Midbrain (tissue), 1 donor: ENCODE data around the gene GRIN3B.

Experiments used
- DNase-seq: peaks from one replicate; lab custom pipeline; 2025; lab: John Stamatoyannopoulos, UW

Gene GRIN3B

GRCh38 chr19:991174-991931 is 8.9 kb upstream of the GRIN3B start:
- DNase-seq: no peak

DNA sequence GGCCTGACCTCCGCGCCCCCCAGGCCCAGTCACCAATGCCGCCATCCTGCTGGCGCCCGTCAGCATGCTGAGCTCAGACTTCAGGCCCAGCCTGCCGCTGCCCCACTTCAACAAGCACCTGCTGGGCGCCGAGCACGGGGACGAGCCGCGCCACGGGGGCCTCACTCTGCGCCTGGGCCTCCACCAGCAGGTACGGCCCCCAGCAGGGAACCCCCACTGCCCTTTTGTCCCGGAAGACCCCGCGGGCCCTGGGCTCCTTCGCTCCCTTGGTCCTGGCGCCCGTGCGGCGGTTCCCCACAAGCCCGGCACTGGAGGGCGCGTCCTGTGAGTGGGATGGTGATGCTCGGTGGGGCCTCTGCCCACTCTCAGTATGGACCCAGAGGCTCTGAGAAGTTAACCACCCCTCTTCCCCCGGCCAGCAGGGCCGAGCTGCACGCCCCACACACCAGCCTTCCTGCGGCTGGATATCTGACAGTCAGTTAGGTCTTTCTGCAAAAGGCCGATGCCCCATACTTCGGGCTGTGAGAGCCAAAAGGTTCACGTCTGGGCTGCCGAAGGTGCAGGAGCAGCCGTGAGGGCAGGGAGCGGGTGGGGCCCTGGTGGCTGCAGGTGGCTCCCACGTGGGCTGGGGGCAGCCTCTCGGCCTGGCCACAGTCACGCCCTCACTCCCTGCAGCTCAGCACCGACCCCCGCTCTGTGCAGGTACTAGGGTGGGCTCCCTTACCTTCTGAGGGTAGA is 8.1 kb upstream of the GRIN3B start:
- DNase-seq: no peak

GRCh38 chr19:992670-993055 is 7.6 kb upstream of the GRIN3B start:
- DNase-seq: no peak

DNA sequence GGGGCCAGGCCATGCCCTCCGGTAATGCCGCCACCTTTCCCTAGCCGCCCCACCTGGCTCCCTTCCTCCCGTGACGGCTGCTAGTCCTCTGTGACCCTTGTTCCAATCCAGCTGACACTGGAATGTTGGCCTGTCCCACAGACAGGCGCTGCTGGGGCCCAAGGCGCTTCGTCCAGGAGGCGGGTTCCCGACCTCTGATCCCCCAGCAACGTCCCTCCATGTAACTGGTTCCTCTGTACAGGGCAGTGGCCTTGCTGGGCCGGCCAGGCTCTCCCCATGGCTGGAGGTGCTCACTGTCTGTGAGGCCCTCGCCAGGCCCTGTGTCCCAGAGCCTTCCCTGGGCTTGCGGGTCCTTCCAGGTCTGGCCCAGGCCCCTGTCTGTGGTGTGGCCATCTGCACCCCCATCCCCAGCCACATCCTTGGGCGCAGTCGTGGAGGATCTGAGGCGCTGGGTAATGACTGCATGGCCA is 6.8 kb upstream of the GRIN3B start:
- no peak for DNase-seq

- DNase-seq: no peak
These were observed 6.3 kb upstream of the GRIN3B start for GRCh38 chr19:993831-994393.

DNA sequence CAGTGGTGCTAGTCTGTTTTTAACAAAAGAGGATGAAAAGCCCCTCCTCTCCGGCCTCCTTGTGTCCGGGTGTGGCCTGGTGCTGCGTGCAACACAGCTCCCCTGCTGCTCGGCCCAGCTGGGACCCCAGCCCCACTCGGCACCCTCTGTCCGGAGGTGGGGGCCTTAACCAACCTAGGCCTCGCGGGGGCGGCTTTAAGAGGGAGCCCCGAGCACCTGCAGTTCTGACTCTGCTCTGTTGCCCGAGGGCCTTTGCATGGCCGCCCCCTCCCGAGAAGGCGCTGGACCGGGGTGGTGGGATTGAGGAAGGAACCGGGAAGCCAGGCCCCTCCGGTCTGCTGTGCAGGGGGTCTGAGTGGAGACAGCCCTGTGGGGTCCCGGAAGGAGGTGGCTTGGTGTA is 5.7 kb upstream of the GRIN3B start:
- no peak for DNase-seq

GRCh38 chr19:995051-995827 is 5.0 kb upstream of the GRIN3B start:
- no peak for DNase-seq

DNA sequence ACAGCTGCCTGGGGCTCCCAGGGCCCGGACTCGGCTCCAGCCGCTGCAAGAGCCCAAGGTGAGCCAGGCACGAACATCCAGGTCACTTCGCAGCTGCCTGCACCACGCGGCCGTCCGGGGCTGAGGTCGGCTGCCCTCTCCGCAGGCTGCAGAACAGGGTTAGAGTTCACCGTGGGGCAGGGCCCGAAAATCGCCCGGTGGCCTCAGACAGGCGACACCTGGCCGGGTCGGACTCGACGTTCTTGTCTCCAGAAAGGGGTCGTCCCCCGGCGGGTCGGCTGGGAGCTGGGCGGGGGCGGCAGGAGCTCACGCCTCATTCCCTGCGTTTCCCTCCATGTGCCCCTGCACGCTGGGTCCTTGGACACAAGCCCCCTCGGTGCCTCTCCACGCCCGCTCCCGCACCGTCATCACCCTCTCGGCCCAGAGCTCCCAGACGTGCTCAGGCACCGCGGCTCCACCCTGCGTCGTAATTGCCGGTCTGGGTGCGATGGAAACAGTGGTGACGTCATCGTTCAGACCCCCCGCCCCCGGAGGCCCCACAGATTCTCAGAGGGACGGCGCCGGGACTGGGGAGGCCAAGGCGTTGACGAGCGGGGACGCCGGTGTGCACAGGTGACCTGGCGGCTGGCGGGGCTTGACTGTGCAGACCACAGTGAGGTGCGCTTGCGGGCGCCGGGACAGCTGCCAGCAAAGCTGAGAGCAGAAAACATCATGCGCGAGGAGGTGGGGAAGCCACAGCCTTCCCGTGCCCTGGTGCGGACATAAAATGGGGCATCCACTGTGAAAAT is 4.0 kb upstream of the GRIN3B start:
- no peak for DNase-seq

- no peak for DNase-seq
These were observed 2.2 kb upstream of the GRIN3B start for GRCh38 chr19:998064-998463.

DNA sequence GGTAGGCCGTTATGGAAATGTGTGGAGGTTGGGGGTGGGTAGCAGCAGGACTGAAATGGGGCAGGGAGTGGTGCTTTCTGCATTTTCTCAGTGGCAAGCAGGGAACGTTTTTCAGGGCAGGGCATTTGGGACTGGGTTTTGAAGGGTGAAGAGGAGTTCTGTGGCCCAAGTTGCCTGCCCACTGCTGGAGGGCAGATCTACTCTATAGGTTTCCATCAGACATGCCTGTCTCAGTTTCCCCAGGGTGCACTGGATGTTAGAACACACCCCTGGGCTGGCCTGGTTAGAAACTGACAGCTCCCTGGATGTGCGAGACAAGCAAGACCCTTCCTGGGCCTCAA is 870 bp upstream of the GRIN3B start:
- no peak for DNase-seq

DNA sequence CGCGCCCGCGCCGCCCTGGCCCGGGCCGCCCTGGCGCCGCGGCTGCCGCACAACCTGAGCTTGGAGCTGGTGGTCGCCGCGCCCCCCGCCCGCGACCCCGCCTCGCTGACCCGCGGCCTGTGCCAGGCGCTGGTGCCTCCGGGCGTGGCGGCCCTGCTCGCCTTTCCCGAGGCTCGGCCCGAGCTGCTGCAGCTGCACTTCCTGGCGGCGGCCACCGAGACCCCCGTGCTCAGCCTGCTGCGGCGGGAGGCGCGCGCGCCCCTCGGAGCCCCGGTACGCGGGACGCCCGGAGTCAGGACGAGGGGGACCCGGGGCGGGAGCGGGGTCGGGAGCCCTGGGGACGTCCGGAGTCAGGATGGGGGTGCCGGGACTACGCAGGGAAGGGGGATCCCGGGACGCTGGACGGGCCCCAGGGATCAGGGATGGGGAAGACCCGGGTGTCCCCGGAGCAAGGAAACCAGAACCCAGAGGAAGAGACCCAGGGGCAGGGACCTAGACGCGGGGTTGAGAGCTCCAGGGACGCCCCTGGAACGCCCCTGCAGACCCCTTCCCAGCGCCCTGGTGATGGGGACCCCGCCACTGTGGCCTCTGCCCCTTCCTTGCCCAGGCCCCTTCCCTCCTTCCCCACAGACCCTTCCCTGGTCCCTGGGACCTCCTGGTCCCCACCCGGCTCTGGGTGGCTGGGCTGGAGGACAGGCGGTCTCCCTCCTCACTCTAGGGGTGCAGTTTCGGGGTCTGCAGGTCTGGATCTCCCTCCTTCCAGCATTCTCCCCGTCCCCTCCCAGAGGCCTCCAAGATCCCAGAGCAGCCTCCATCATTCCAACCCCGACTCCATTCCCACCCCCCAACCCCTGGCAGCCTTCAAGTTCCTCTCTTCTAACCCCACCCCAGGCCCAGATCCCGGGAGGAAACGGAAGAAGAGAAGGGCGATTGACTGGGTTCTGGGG is 645 bp downstream of the GRIN3B start:
- DNase-seq: no peak

DNA sequence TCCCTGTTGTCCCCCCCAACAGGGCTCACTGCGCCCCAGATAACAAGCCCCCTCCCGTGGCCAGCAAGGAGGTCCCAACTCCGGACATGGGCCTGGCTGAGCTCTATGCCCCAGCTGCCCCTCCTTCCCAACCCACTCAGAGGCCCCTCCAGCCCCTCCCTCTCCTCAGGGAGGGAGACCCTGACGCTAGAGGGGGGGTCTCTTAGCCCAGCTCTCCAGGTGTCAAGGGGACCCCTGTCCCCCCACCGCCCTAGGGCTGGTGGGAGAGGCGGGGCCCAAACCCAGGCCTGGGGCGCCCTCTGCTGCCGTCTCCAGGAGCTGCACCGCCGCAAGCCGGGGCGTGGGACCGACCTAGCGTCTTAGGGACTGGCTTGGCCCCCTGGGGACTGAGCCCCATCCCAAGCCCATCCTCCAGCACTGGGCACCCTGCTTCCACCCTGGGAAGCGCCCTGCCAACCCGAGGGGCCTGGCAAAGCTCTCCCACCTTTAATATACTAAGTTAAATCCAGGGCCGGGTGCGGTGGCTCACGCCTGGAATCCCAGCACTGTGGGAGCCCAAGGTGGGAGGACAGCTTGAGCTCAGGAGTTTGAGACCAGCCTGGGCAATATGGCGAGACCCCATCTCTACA is 1.4 kb downstream of the GRIN3B start:
- DNase-seq: no peak

DNA sequence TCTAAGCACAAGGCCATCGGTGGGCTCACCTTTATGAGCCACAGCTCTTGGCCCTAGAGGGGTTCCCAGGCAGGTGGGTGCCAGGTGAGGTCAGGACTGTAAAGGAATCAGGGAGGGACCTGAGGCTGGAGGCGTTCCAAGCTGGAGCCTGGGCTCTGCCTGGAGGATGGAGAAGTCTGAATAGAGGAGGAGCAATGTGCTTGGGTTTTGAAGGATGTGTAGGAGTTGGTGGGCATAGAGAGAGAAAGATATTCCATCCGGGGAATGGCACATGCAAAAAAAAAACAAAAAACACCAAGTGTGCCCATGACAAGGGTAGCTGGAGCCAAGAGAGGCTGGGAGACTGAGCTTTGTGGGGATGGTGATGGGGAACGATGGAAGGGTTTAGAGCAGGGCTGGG is 2.4 kb downstream of the GRIN3B start:
- DNase-seq: no peak

DNA sequence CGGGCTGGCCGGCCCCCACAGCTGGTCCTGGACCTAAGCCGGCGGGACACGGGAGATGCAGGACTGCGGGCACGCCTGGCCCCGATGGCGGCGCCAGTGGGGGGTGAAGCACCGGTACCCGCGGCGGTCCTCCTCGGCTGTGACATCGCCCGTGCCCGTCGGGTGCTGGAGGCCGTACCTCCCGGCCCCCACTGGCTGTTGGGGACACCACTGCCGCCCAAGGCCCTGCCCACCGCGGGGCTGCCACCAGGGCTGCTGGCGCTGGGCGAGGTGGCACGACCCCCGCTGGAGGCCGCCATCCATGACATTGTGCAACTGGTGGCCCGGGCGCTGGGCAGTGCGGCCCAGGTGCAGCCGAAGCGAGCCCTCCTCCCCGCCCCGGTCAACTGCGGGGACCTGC is 3.1 kb downstream of the GRIN3B start:
- DNase-seq: no peak

- DNase-seq: no peak
These were observed 4.1 kb downstream of the GRIN3B start for GRCh38 chr19:1004204-1004802.

DNA sequence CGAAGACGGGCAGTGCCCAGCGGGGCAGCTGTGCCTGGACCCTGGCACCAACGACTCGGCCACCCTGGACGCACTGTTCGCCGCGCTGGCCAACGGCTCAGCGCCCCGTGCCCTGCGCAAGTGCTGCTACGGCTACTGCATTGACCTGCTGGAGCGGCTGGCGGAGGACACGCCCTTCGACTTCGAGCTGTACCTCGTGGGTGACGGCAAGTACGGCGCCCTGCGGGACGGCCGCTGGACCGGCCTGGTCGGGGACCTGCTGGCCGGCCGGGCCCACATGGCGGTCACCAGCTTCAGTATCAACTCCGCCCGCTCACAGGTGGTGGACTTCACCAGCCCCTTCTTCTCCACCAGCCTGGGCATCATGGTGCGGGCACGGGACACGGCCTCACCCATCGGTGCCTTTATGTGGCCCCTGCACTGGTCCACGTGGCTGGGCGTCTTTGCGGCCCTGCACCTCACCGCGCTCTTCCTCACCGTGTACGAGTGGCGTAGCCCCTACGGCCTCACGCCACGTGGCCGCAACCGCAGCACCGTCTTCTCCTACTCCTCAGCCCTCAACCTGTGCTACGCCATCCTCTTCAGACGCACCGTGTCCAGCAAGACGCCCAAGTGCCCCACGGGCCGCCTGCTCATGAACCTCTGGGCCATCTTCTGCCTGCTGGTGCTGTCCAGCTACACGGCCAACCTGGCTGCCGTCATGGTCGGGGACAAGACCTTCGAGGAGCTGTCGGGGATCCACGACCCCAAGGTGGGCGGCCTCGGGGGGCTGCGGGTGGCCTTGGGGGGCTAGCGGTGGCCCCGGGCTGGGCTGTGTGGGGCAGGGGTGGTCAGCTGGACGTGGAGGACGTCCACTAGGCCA is 4.8 kb downstream of the GRIN3B start:
- DNase-seq: no peak

- DNase-seq: no peak
These were observed 6.6 kb downstream of the GRIN3B start for GRCh38 chr19:1006711-1007398.
